ENCODE results near the gene ONECUT3.
A peak's percentile ranks its signal among the peaks of the same experiment; 100 is the strongest.

The ONECUT3 gene

DNA sequence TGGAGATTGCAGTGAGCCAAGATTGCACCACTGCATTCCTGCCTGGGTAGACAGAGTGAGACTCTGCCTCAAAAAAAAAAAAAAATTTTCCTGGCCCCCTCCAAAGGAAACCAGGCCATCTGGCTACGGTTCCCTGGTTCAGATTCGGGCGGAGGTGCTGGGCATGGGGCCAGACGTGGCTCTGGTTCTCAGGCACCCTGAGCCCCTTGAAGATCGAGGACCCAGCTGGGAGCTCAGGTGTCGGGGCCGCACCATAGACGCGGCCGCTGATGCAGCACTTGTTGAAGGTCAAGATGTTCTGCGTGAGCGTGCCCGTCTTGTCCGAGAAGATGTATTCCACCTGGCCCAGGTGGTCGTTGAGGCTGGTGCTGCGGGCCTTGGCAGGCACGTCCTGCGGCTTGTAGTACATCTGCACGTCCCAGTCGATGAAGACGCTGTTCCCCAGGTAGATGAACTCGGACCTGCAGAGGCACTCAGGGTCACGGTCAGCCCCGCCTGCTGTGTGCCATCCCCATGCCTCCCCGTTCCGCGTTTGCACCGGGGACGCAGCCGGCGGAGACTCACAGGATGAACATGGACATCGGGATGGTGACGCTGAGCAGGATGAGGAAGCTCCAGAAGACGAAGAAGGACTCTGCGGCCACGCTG is 46.5 kb downstream of the ONECUT3 start:
- DNase-seq, result no peak

DNA sequence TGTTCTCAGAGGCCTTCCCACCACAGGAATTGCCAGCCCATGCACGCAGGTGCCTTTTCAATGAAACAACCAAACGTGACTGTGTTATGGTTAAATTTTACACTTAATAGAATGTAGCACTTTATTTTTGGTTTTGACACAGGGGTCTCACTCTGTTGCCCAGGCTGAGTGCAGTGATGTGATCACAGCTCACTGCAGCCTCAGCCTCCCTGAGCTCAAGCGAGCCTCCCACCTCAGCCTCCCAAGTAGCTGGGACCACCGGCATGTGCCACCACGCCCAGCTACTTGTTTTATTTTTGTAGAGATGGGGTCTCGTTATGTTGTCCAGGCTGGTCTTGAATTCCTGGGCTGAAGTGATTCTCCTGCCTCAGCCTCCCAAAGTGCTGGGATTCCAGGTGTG is 51.6 kb downstream of the ONECUT3 start:
- no peak for DNase-seq

DNA sequence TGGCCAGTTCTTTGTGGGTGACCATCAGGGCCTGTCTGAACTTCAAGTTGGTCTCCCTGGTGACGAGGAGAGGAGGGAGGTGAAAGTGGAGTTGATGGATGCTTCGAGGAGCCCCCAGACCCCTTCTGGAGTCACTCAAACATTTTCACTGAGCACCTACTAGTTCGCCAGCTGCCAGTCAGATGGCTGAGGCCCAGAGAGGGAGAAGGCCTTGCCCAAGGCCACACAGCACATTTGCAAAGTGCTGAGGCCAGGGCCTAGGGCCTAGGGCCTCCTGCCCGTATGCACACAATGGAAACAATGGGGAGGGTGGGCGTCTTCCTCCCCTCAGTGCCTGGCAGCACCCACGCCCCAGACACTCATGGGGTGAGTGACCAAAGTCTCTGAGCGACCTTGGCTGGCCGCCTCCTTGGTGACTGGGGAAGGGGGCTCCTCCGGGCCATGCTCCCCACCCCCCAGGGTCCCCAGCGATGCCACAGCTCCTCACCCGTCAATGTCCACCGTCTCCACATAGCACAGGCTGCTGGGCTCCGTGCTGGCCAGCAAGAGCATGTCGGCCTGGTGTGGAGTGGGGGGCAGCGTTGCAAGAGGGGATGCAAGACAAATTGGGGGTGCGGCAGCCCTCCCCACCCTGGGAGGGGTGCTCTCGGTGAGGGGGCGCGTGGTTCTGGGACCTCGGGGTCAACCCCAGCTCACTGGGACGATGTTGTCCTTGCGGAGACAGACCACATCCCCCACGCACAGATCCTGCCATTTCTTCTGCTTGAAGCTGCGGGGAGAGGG is 52.3 kb downstream of the ONECUT3 start:
- no peak for DNase-seq

DNA sequence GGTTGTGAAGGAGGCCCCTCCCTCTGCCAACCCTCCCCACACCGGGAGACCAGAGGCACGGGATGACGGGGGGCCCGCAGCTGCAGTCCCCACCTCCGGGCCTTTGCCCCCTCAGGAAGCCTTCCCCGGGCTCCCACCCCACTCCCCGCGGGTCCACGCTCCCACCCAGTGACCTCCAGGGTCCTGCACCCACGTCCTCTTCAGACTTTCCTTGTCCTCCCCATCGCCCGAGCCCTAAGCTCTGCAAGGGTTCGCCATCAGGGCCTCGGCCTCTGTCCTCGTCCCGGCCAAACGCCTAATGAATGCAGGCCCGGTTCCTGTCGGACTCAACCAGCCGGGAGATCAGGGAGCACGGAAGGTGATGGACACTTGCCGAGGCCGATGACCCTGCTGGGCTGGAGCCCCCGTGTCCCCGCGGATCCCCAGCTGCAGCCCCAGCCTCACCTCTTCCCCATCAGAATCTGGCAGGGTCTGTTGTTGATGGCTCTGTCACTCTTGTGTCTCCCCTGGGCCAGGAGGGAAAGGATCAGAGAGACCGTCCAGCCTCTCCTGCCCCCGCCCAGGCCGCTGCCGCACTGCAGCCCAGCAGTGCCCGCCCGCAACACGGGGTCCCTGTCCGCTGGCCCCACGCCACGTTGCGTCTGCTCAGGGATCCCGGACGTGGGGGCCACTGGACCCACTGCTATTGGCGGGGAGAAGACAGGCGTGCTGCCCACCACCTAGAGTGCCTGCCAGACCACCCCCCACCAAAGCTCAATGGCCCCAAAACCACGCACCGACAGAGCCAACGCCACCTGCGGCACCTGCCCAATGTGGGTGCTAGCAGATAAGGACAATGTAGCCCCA is 53.1 kb downstream of the ONECUT3 start:
- DNase-seq, result no peak

DNA sequence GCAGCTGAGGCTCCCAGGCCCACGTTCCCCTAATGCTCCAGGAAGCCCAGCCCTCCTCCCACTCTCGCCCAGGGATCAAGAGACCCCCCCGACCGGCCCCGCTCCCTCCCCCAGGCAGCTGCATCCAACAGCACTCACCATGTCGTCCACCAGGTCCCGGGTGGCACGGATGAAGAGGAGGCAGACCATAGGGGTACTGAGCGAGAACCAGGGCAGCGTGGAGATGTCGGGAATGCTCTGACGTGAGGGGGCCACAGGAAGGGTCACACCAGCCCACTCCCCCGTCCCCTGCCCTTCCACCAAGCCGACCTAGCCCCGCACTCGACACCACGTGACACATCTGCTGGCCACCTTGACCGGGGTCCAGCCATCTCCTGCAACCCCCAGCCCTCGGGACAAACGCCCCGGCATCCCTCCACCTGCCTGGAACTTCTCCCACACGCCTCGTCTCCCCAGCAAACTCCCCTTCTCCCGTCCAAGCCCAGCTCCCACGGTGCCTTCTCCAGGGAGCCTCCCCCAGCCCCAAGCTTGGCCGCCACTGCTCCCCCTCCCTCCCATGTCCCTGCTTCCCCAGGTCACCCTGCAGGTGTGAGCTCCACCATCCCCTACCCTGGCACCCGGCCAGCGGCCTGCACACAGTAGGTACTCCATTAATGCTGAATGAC is 53.9 kb downstream of the ONECUT3 start:
- DNase-seq, result no peak

DNA sequence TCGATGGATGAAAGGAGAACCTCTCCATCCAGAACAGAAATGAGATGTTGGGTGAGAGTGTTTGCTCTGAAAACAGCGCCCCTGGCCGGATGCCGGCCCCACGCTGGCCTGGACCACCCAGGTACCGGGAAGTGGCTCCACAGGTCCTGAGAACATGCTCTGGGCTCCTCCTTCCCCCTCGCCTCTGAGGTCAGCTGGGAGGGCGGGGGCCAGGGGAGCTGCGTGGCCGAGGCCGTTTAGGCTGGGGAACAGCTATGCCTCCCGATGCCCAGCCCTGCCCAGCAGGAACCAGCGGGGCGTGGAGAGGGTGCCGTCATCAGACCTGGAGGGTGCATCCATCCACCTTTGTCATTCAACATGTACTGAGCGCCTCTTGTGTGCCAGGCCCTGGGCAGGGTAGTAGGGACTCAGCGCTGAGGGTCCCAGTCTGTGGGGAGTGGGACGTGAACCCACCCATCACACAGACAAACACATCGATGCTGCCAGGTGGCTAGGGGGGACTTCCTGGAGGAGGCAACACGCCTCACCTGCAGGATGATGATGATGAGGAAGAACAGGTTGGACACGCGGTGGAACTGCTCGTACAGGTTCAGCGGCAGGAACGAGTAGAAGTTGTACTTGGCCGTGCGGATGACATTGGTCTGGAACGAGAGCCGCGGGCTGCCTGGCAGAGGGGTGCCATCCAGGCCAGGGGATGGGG is 54.5 kb downstream of the ONECUT3 start:
- DNase-seq, result no peak

DNA sequence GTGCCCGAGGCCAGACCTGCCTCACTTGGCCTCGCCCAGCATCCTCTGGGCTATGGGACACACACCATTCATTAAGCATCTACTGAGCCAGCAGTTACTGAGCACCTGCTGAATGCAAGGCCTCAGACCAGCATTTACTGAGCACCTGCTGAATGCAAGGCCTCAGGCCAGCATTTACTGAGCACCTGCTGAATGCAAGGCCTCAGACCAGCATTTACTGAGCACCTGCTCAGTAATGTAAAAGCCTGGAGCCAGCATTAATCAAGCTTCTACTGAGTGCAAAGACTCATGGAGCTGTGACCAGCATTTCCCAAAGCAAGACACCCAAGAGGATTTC is 55.1 kb downstream of the ONECUT3 start:
- no peak for DNase-seq

DNA sequence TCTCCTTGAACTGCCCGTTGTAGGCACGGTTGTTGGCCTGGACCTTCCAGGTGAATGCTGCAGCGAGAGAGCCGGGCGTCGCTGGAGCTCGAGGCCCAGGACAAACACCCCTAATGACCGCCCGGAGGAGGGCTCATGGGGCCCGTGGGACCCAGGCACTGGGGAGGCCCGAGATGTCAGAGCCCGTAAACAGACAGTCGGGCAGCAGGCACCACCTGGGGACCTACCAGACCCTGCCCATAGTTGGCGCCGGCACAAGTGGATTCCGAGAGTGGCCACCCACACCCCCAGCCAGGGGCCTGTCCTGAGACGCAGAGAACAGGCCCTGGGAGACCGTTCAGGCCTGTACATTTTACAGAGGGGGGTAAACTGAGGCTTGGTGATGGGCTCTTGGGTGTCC is 56.4 kb downstream of the ONECUT3 start:
- DNase-seq, result no peak

DNA sequence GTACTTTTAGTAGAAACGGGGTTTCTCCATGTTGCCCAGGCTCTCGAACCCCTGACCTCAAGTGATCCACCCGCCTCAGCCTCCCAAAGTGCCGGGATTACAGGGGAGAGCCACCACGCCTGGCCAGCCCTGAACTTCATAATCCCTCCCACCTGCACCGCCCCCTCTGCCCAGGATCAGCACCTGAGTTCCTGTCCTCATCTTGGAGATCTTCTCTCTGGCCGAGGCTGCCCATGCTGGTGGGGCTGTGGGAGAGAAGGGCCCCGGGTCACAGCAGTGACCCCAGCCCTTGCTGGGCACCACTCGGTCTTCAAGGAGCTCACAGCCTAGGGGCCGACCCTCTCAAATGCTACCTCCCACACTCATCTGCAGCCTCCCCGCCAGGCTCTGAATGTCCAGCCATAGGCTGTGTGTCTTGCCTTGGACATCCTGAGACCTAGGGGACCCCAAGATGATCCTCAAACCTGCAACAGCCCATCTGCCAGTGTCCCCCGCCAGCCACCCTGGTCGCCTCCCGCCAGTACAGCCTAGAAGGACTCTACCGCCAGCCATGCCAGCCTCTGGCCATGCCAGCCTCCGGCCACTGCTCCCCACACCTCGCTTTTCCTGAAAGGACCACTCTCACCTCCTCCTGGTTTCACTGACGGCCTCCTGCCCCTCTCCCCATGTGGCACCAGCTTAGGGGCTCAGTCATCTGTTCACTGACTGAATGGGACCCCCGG is 57.3 kb downstream of the ONECUT3 start:
- DNase-seq, result no peak

DNA sequence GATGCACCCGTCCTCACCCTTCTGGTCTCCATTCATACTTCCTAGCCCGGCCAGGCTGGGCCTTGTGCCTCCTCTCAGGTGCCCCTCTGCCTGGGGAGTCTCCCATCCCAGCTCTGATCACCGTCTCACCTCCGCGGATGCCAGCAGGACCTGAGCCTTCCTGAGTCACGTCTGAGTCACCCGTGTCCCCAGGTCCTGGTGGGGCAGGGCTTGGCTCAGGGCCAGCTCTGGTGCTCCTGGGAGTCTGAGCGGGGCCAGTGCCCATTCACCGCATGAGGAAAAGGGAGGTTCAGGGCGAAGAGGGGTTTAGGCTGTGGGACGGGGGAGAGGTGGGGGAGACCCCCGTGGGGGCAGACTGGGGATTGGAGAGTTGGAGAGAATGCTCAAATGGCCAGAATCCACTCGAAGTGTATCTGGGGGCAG is 58.2 kb downstream of the ONECUT3 start:
- peak; percentile 54 for DNase-seq

DNA sequence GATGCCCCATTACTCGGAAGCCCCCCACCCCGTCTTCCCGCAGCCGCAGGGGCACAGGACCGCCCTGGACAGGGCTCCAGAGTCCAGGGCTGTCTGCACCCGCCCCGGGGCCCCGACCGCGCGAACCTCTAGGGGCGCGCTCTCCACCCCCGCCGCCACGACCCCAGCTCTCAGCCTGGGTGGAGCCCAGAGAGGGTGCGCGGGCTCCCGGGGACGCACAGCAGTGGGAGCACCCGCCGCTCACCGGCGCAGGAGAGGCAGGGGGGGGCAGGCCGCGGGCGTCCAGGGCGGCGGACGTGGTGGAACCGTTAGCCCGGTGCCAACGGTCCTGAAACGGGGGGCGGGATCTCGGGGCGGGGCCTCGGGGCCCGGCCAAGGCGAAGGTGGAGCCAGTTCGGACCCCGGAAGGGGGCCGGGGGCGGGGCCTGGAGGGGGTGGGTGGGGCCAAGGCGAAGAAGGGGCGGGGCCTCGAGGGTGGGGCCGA is 58.7 kb downstream of the ONECUT3 start, which contains the start of gene ATP8B3:
TSS of gene ATP8B3 (minus strand) at position 335 of the 484 bp plus-strand sequence. CDS start 540 bp downstream, outside the sequence.
- DNase-seq, result peak; percentile 69

DNA sequence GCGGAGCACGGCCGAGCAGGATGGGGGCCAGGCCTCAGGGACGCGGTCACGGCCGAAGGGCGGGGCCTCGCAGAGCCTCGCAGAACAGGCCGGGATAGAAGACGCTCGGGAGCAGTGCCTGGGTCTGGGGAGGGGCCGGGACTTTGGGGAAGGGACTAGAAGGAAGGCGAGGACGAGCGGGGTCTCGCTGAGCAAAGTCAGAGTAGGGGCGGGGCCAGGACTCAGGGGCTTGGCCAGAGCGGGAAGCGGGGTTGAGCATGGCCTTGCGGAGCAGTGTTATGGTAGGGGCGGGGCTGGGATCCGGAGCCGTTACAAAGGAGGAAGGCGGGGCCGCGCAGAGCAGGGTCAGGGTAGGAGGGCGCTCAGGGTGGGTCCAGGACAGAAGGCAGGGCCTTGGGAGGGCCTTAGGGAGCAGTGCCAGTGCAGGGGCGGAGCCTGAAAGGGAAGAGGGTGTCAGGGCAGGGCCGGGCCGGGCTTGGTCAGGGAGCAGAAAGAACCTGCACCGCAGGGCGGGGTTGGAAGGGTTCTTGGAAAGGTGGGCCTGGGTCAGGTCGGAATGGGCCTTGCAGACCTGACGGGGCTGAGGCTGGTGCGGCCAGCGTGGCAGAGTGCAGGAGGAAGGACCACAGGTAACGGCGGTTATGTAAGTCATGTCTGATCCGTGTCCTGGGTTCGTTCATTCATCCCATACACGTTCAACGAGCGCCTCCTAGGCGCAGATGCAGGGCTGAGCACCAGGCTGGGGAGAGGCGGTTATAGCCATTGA is 59.3 kb downstream of the ONECUT3 start:
- DNase-seq, result peak; percentile 75

DNA sequence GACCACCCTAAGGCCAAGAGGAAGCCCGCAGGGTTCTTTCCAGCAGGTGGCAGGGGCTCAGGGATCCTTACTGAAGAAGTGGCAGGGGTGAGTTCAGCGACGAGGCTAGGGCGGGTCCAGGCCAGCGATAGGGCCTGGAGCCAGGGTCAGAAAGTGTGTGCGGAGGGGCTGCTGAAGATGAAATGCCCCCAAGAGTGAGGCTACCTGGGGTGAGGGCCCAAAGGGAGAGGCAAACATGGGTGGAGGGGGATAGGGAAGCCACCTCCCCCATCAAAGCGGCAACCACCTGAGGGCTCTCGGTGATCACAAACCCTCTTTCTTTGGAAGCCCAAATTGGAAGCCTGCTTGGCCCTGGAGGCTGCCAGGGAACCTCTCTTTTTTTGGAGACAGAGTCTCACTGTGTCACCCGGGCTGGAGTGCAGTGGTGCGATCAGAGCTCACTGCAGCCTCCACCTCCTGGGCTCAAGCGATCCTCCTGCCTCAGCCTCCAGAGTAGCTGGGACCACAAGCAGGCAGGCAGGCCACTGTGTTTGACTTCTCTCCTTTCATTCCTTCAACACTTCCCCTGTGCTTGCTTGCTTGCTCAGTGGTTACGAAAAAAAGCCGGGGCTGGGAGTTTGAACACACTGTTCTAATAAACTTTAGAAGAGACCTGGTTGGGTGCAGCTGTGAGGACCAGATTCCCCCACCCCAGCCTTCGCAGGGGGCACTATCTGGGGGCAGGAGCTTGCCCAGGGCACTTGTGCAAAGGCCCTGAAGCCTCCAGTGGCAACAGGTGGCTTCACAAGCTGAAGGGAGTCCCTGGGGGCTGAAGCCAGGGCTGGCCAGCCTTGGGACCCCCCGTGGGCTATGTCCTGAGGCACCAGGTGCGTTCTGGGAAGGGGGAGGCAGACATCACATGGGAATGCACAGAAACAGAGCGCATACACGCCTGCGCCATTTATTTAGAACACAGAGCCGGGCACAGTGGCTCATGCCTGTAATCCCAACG is 60.2 kb downstream of the ONECUT3 start:
- DNase-seq, result no peak

DNA sequence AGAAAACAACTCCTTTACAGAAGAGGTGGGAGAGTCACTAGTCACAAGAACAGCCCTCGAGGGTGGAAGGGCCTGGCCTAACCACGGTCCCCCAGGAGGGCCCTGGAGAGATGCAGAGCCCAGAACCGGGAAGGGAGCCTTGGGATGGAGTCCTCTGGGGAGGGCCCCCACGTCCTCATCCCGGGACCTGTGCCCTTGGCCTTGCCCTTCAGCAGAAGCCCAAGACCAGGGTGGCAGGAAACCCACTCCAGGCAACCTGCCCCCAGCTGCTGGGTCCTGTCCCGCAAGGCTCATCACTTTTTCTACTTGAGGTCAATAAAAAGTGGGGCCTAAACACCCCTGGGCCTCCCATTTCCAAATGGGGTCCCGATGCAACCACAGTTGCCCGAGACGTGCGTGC is 61.1 kb downstream of the ONECUT3 start:
- no peak for DNase-seq

DNA sequence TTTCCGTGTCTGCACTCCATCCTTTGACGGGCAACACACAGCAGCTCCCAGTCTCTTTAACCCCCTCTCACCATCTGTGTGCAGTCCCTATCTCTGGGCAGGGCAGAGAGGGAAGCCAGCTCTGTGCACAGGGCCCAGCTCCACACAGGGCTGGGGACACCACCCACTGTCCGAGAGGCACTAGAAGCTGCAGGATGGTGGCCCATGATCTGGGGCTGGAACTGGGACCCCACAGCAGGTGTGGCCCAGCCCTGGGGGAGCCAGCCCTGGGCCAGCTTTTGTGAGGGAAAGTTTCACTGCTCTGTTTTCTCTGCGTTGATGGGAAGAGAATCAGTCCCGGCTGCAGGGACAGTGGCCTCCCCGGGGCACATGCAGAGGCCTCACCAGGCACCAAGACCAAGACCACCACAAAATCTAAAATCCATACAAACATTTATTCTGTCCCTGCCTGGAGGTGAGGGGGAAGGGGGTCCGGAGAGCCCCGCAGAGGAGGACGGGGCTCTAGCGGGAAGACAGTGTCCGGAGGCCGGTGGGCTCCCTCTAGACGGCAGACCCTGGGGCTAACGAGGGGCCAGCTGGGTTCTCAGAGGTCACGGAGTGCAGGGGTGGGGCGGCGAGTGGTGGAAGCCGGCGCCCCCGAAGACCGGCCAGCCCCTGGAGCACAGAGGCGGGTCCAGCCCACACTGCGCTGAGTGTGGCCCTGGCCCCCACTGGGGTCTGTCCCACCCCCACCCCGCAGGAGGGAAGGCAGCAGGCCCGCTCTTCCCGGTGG is 61.7 kb downstream of the ONECUT3 start:
- no peak for DNase-seq

DNA sequence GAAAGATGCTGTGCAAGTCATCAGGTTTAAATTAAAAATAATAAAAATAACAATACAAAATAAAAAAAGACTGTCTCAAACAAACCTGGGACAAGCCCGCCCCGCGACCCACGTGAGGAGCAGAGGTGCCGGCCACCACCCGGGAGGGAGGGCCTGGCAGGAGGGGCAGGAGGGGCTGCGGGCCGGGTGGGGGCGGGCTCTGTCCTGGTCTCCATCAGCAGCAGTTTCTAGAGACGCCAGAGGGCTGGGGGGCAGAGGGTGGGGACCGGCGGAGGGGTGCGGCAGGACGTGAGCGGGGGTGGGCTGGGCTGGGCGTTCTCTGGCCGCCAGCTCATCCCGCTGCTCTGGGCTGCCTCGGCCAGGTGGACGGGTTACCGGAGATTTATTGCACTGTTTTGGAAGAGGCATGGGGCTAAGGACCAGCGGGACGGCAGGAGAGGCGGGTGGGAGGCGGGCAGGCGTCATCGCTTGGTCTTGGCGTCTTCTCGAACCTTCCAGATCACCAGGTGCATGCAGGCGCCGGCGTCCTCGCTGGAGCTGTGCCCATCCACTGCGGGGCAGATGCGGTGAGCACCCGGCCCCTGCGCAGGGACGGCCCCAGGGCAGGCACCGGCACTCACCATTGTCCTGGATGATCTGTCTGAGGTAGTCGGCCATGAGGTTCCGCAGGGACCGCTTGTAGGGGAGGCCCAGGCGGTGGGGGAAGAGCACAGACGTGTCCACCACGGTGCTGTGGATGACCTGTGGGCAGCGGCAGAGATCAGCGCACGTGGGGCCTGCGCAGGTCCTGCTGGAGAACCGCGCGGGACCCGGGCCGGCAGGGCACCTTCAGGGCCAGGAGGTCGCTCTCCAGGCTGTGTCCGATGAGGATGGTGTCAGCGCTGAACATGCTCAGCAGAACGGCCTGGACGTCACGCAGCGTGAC is 62.6 kb downstream of the ONECUT3 start:
- no peak for DNase-seq

DNA sequence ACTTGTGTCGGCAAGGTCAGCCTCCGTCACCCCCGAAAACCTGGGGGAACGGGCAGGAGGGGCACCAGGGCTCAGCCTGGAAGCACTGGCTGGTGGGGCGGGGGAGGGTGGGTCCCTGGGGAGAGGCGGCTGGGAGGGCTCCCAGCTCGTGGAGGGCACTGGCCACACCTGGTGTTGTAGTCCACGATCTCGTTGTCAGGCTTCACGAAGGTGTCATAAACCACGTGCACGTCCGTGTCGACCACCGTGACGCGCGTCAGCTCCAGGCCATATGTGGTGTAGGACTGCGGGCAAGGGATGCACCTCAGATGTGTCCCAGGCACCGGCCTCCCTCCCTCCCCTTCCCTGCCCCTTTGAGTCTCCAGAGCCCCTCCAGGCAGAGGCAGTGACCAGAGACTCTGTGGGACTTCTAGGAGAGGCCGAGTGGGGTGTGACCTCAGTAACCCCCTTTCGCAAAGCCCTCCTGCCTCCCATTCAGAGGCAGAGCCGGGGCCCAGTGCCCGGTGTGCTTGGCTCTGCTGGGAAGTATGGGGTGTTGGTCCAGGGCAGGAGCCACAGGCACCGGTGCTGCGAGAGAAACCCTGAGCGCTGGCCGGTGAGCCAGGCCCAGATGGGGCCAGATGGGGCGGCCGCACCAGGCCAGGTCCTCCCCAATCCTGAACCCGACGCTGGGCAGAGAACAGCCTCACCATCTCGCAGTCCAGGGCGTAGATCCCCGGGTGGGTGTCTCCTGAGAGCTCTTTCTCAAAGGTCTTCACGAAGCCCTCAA is 63.4 kb downstream of the ONECUT3 start:
- no peak for DNase-seq

Measured in stimulated activated CD4-positive, alpha-beta T cell treated with anti-CD3 and anti-CD28 coated beads, Interleukin-4, amount 100 ng/mL, for 1 hour (primary cell).